GM21619 (cell line): Measurements from ENCODE around the gene ZNF180.
"Not testable (repeated sequence)": the region's sequence is repeated elsewhere in the genome, so short reads cannot be mapped to it uniquely, and the experiment has no call there.

Experiments used
- ATAC-seq: cut with Tn5 transposase; IDR thresholded peaks from one replicate; pipeline ENCODE4 v1.9.1; 2021; ENCODE audit not compliant: unreplicated experiment

ZNF180 gene

DNA sequence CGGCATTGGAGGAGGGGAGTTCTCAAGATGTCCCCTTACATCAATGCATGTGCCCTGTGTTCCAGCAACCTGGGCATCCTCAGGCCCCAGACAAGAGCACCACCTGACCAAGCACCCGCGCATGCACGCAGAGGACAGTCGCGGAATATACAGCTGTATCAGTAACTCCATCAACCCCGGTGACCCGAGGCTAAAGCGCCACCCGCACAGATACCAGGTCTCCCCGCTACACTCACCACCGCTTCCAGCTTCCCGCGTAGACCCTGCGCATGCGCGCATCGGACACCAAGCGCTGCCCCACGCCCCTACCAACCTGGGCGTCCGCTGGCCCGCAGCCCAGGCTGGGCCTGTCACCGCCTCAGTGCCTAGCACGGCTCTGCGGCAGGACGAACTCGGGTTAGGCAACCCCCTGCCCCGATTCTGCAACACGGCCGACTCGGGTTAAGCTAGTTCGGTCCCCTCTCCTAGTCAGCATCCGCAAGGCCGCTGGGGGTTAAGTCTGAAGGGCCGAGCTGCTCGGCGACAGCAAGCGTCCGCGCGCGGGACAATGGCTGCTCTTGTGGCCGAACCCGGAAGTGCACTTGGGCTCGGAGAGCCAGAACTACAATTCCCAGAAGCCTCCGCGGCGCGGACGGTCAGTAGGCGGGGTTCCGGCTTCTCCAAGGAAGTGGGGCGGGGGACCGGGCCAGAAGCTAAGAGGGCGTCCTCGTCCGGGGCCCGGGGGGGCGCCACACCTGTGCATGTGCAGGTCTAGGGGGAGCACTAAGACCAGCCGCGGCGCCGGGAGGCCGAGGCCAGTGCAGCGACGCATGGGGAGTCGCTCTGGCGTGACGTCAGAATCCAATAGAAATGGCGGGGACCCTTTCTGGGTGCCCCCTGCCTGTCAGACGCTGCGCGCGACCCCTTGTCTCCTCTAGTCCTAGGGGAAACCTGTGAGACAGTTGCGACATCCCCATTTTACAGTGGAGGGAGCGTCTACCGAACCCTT is at the start of gene ZNF180:
ZNF180 (minus strand) TSS at position 561 of the 988 bp plus-strand sequence. CDS start 3,188 bp downstream, outside the sequence.
- ATAC-seq = peak; percentile 91

DNA sequence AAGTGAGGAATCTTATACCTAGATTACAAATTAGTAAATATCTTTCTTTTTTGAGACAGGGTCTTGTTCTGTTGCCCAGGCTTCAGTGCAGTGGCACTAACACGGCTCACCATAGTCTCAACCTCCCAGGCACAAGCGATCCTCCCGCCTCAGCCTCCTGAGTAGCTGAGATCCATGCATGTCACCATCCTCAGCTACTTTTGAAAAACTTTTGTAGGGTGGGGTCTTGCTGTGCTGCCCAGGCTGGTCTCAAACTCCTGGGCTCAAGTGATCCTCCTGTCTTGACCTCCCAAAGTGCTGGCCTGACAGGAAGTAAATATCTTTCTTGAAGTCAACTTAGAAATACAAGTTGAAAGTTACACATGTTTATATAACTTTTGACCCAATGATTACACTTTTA is 49.2 kb upstream of the ZNF180 start:
- ATAC-seq = no peak

DNA sequence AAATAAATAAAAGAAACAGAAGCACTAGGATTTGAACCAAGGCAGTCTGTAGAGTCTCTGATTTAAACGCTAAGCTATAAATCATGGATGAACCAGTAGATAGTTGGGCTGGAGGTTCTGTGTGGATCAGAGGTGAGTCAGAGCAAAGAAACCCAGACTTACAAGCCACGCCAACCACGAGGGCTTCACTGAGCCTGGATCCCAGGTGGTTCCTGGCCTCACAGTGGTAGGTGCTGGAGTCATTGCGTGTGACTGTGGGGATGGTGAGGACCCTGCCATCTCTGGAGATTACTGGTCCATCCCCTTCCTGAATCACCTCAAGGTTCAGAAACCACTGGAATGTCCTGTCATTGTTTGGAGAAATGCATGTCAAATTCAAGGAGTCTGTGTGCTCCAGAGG is 48.4 kb upstream of the ZNF180 start:
- ATAC-seq = no peak

DNA sequence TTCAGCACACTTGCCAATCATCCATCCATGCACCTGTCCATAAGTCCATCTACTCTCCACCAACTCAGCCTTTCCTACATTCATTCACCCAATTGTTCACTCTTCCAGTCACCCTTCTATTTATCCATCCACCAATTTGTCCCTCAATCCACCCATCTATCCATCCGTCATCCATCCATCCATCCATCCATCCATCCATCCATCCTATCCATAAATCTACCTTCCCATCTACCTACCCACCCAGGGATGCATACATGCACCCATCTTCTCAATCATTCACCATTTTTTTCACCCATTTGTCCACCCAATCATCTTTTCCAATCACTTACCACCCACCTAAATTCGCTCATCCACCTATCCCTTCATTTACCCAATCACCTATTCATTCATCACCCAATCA is 43.7 kb upstream of the ZNF180 start:
- no peak for ATAC-seq

DNA sequence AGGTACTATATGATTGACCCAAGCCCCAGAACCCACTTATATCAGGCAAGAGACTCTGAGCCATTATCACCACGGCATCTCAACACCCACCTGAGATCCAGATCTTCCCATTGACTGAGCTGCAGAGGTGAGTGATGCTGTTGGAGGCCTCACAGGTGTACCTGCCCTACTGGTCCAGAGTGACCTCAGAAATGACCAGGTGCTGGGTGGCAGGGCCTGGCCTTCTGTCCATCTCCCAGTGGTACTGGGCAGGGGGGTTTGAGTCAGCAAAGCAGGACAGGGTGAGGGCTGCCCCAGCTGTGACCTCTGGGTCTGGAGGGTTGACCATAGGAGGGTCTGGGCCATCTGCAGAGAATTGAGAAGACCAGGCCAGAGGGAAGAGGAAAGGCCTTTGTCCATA is 42.3 kb upstream of the ZNF180 start:
- ATAC-seq = no peak

DNA sequence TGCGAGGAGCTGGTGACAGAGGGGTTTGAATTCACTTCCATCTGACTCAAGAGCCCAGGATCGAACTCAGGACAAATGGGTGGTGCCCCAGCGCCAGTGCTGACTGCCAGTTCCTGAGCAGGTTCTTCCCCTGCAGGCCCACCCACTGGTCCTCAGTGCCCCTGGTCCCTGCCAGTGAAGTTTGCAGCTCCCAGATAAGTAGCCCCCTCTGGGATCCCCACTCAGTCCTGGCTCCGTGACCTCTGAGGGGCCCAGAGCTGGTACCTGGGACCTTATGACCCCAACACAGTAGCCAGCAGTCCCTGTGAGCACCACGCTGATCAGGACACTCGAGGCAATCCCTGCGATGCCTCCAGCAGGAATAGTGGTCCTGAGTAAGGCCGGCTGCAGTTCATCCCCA is 40.4 kb upstream of the ZNF180 start:
- ATAC-seq = no peak

DNA sequence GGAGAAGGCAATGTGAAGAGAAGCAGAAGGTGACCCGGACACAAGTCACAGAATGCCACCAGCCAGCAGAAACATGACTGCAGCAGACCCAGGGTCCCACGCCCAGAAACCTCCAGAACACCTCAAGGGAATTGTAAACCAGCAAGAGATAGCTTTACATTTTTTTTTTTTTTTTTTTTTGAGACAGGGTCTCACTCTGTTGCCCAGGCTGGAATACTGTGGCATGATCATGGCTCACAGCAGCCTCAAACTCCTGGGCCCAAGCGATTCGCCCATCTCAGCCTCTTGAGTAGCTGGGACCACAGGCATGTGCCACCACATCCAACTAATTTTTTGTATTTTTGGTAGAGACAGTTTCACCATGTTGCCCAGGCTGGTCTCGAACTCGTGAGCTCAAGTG is 39.7 kb upstream of the ZNF180 start:
- no peak for ATAC-seq

DNA sequence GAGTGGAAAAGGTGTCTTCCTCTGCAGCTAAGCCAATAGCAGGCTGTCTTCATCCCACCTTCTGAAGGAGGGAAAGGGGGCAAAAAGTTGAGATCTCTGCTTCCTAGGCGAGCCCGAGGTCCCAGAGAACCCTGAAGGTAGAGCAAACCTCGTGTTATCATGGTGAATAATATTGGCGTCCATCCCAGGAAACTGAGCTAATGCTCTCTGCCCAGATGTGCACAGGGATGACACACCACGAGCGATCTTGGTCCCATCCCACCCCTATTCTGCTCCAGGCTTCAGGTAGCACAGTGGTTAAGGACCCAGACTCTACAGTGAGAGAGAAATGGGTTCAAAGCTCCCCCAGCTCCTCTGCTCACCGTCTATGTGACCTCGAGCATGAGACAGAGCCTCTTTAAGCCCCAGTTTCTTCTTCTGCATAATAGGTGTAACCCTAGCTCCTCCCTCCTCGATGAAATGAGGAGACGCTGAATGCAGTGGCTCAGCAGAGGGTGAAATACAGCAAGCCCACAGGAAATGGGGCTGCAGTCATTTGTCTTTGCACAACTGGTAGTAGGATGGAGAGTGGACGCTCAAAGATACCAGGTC is 39.0 kb upstream of the ZNF180 start:
- no peak for ATAC-seq

DNA sequence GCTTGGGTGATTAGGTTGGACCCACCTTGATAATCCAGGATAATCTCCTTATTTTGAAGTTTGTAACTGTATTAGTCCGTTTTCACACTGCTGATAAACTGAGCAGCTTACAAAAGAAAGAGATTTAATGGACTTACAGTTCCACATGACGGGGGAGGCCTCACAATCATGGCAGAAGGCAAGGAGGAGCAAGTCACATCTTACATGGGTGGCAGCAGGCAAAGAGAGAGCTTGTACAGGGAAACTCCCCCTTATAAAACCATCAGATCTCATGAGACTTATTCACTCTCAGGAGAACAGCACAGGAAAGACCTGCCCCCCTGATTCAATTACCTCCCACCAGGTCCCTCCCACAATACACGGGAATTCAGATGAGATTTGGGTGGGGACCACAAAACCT is 35.0 kb upstream of the ZNF180 start:
- not testable (repeated sequence) for ATAC-seq

DNA sequence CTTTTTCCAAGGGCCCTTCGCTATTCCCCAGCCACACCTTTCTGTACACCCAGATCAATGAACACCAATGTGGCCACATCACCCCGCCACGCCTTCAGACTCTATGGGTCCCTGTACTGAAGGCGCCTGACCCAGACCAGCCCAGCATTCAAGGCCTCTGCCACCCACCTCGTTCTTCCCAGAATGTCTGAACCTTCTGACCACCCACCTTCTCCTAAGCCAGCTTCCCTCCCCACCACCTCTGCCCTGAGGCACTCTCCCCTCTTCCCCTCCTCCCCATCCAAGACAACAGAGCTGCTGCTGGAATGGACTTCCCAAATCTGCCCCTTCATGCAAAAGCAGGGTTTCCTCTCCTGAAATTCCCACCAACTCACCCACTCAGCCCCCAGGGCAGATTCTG is 32.5 kb upstream of the ZNF180 start:
- ATAC-seq = no peak

DNA sequence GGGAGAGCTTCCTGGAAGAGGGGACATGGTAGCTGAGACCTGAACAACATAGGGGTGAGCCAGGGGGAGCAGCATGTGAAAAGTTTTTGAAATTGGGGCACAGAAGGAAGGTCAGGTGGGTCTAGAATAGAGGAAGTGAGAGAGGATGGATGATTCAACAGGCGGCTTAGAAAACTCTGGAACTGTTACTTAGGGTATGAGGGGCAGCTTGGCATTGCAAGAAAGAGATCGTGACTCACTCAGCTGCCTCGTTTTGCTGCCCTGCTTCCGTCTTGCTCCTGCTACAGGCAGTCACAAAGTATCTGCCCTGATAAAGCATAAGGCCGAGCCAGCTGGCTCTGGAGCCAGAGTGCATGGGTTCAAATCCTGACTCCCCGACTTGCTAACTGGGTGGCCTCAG is 30.5 kb upstream of the ZNF180 start:
- no peak for ATAC-seq

DNA sequence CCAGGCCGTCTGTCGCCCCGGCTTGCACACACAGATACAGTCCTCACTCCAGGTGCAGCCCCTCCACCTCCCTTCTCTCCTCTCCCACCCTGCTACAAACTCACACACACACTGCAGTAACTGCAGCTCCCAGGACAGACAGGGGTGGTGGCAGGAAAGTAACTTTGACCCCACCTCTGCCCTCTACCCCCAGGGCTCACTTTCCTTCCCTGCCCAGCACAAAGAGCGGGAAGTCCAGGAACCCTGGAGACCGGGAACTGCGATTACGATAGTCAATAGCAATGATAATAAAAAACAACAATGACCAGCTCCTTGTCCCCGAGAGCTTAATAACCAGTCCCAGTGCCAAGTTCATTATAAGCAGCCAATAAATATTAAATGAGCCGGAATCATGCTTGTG is 29.2 kb upstream of the ZNF180 start, which contains the start of gene CEACAM20:
CEACAM20 (minus strand) TSS at position 140 of the 400 bp plus-strand sequence. CDS start 166 bp downstream, outside the sequence.
- ATAC-seq = no peak

DNA sequence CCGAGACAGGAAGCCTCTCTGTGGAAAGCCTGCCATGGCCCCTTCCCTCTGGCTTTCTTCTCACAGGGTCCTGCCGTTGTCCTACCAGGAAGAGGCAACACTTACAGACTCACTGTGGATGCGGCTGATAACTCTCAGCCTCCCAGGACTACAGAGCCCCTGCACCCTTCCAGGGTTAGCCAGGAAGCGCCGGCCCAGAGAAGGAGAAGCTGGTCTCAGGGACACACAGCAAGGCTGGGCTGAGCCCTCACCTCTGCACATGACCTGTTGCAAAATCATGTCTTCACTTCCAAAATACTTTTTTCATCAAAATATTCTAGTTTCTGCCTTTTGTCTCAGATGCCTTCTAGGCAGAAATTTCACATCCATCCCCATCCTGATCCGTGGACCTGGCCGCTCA is 27.2 kb upstream of the ZNF180 start:
- ATAC-seq = no peak

DNA sequence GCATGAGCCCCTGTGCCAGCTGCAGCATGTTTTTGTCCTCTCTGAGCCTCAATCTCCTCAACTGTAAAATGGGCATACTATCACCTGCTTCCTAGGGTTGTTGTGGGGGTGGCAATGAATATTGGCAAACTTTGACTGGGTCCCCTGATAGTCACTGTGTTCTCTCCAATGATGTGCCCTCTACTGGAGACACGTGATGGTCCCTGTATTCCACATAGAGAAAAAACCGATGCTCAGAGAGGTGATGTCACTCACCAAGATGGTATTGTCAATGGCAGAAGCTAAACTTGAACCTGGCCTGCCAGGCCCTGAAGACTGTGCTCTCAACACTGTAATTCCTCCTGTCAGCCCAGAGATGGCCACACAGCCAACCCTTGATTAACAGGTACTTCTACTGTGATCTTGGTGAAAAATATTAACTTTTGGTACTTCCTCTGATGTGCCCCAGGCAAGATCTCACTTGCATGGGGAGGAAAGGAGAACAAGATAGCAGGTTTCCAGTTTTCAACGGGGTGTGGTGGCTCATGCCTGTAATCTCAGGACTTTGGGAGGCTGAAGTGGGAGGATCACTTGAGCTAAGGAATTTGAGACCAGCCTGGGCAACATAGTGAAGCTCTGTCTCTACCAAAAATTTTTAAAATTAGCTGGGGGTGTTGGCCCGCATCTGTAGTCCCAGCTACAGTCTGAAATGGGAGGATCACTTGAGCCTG is 25.6 kb upstream of the ZNF180 start:
- no peak for ATAC-seq

DNA sequence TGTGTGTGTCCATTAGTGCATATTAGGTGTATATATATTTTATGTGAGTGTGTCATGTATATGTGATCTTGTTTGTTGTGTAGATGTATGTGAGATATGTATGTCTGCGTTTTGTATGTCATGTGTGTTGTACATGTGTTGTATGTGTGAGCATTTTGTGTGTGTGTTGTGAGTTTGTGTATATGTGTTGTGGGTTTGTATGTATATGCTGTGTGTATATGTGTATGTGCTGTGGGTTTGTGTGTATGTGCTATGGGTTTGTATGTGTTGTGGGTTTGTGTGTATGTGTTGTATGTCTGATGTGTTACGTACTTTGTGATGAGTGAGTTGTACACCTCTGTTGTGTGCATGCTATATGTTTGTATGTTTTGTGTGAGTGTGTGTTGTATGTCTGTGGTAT is 21.0 kb upstream of the ZNF180 start:
- no peak for ATAC-seq

DNA sequence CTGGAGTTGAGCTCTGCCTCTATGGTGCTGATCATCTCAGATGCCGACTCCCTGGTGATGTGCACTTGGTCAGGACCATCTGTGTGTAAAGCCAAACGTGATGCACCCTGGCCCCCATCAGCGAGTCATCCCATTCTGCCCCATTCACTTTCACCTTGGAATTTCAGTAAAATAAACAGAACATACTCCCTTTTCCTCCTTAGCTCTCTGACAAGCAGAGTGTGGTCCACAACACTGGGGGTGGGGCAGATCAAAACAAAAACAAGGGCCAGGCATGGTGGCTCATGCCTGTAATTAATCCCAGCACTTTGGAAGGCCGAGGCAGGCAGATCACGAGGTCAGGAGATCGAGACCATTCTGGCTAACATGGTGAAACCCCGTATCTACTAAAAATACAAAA is 16.8 kb upstream of the ZNF180 start:
- no peak for ATAC-seq

DNA sequence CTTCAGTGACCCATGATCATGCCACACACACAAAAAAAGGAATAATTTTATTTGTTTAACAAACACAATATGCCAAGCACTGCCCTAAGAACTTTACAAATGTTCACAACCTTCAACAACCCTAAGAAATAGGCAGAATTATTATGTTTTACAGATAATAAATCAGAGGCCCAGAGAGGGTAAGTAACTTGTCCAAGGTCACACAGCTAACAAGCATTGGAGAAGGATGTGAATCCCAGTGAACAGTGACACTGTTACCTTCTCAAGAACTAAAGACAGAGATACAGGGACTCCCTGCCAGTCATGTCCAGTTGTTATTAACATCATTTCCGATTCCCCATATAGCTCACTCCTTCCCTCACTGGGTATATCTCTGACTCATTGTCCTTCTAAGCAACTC is 15.6 kb upstream of the ZNF180 start:
- no peak for ATAC-seq

DNA sequence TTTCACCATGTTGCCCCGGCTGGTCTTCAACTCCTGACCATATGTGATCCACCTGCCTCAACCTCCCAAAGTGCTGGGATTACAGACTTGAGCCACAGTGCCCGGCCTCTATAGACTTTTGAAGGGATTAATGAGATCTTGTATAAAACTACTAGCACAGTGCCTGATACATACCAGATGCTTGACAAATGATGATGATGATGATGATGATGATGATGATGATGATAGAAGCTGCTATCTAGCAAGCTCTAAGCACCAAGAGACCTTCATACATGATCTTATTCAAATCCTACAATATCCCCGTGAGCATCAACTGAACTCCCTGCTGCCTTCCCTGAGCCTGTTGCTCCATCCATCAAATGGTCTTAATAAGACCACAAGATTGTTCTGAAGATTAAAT is 14.7 kb upstream of the ZNF180 start:
- no peak for ATAC-seq

DNA sequence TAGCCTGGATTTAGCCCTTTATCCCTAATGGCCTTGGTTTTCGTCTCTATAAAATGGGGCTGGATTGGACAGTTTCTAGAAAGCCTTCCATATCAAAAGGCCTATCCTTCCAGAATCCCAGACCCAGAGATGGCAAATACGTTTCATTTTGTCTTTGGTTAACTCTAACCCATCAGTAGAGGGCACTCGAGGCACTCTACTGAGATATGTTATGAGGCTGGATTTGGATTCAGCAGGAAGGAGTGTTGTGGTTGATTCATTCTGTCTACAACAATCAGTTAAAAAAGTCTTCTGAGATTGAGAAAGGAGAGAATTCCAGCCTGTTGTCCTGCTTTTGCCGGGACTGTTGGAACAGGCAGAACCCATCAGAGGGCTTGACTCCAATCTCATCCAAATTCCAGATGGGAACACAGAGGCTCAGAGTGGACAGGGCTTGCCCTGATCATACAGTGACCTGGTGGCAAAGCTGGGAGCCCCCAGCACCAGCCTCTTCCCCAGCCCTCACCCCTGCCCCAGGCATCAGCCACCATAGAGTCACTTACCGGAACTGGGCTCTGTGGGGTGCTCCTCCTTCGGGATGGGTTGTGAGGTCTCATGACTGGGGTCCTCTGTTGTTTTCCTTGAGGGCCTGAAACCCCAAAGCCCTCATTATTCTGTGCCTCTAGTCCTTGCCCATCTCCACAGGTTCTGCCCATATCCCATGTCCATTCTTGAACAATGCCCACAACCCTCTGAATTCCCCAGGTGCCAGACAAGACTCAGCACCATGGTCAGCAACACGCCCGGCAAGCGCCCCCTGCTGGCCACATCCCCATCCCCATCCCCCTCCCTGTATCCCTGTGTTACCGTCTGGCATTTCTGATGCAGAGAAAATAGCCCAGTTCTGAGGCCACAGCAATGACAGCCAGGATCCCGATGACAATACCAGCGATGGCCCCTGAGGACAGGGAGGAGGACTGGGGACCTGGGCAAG is 12.3 kb upstream of the ZNF180 start:
- ATAC-seq = no peak

DNA sequence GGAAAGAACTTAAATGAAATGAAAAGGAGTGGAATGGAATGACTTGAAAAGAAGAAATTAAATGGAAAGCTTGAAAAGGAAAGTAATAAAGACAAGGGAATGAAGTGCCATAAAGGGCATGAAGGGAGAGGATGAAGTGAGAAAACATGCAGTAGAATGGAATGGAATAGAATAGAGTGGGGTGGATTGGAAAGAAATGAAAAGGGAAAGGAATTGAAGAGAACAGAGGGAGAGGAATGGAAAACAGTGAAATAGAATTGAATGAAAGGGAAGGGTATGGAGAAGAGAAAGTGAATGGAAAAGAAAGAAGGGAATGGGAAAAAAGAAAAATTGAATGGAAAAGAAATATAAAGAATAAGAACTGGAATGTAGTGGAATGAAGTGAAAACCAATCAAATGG is 9.2 kb upstream of the ZNF180 start:
- no peak for ATAC-seq

DNA sequence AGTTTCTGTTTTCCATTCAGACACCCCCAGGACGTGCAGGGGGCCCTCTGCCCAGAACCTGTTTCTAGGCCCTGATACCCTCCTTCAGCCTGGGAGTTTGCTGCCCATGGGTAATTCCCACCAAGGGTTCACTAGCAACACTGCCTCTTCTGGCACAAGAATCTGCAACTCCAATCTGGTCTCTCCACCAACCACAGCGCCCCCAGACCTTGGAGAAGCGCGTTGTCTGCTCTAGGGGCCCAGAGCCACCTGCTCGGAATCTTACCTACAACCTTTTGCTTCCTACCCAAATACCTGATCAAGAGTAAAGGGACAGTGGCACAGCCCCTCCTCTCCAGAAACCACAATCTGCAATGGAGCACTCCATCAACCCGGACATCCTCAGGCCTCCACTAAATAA is 763 bp downstream of the ZNF180 start:
- ATAC-seq = no peak
